Bone marrow (tissue), 2 donors: Measurements from ENCODE around the gene HYKK.
"Not testable (repeated sequence)": the region's sequence is repeated elsewhere in the genome, so short reads cannot be mapped to it uniquely, and the experiment has no call there.

Experiments
- DNase-seq, 2 donors: peaks; one replicate each; lab custom pipeline; 2025; lab: John Stamatoyannopoulos, UW

The HYKK gene

GRCh38 chr15:78506971-78507830, at the start of gene HYKK:
HYKK (plus strand) TSS chr15:78507577; CDS start chr15:78513089, 5,512 bp downstream.
- no peak for DNase-seq

- DNase-seq, result no peak
These were observed 46.6 kb upstream of the HYKK start for GRCh38 chr15:78460737-78461136.

GRCh38 chr15:78461171-78461888, 46.0 kb upstream of the HYKK start:
- peak in 1 of 2 donors; percentile 11 for DNase-seq

GRCh38 chr15:78469031-78469430, 38.3 kb upstream of the HYKK start:
- no peak for DNase-seq

- no peak for DNase-seq
These were observed 30.1 kb upstream of the HYKK start for GRCh38 chr15:78477295-78477694.

- no peak for DNase-seq
These were observed 27.7 kb upstream of the HYKK start for GRCh38 chr15:78479650-78480049.

- DNase-seq, result no peak
These were observed 25.5 kb upstream of the HYKK start for GRCh38 chr15:78481917-78482316.

GRCh38 chr15:78492872-78493271, 14.5 kb upstream of the HYKK start:
- no peak for DNase-seq

GRCh38 chr15:78501857-78502256, 5.5 kb upstream of the HYKK start:
- DNase-seq, result no peak

- no peak for DNase-seq
These were observed 4.7 kb upstream of the HYKK start for GRCh38 chr15:78502641-78503040.

GRCh38 chr15:78507831-78508160, 419 bp downstream of the HYKK start:
- DNase-seq, result no peak

- DNase-seq, result no peak
These were observed 895 bp downstream of the HYKK start for GRCh38 chr15:78508272-78508671.

GRCh38 chr15:78509726-78510312, 2.4 kb downstream of the HYKK start:
- no peak for DNase-seq

GRCh38 chr15:78520035-78520434, 12.7 kb downstream of the HYKK start:
- DNase-seq, result not testable (repeated sequence)

GRCh38 chr15:78524230-78524629, 16.9 kb downstream of the HYKK start:
- DNase-seq, result no peak

GRCh38 chr15:78527325-78527724, 19.9 kb downstream of the HYKK start:
- DNase-seq, result no peak

GRCh38 chr15:78533331-78533730, 26.0 kb downstream of the HYKK start:
- no peak for DNase-seq

GRCh38 chr15:78536134-78536533, 28.8 kb downstream of the HYKK start:
- DNase-seq, result no peak

- DNase-seq, result no peak
These were observed 30.0 kb downstream of the HYKK start for GRCh38 chr15:78537266-78537905.

- DNase-seq, result no peak
These were observed 31.0 kb downstream of the HYKK start for GRCh38 chr15:78538358-78538757.

GRCh38 chr15:78539464-78540140, 32.2 kb downstream of the HYKK start:
- not testable (repeated sequence) for DNase-seq
